ENCODE measurements around the gene TFRC. TPM values are rescaled to one million over a fixed set of nuclear protein-coding genes. Genes with fewer than 3 reads are reported as not detected.
"Not testable (repeated sequence)": the region's sequence is repeated elsewhere in the genome, so short reads cannot be mapped to it uniquely, and the experiment has no call there.

TFRC gene
- total RNA-seq, 3 donors from 2014 or later, result 529 to 568 (median 554) TPM

- H3K9me3 Mint-ChIP-seq, result peaks cover 8% of the 10 kb centered on the region
- peaks cover 15% of the 10 kb centered on the region for H3K27me3 Mint-ChIP-seq (ENCODE audit: low read depth)
- no peak for ATAC-seq
- H3K4me3 Mint-ChIP-seq, result no peak overlapping the region
- no peaks in the 10 kb centered on the region for H3K4me1 Mint-ChIP-seq (ENCODE audit: low read depth)
- no peaks in the 10 kb centered on the region for H3K36me3 Mint-ChIP-seq (ENCODE audit: insufficient read depth)
- no peak for DNase-seq
Observed at GRCh38 chr3:196012941-196013476, 68.9 kb downstream of the TFRC start.

GRCh38 chr3:196012481-196012880, 69.4 kb downstream of the TFRC start:
- Mint-ChIP-seq H3K9me3 (peaks cover 8% of the 10 kb centered on the region), H3K36me3 (ENCODE audit: insufficient read depth) (no peaks in the 10 kb centered on the region), H3K27me3 (ENCODE audit: low read depth) (peaks cover 17% of the 10 kb centered on the region), H3K4me1 (ENCODE audit: low read depth) (no peaks in the 10 kb centered on the region), H3K4me3 (no peak overlapping the region)
- no peak for ATAC-seq
- no peak for DNase-seq

GRCh38 chr3:196009456-196009855, 72.4 kb downstream of the TFRC start:
- Mint-ChIP-seq H3K4me1 (ENCODE audit: low read depth) (no peaks in the 10 kb centered on the region), H3K36me3 (ENCODE audit: insufficient read depth) (no peaks in the 10 kb centered on the region), H3K4me3 (no peak overlapping the region), H3K27me3 (ENCODE audit: low read depth) (peaks cover 15% of the 10 kb centered on the region), H3K9me3 (peaks cover 8% of the 10 kb centered on the region)
- ATAC-seq, result no peak
- no peak for DNase-seq

GRCh38 chr3:196008929-196009328, 73.0 kb downstream of the TFRC start:
- Mint-ChIP-seq H3K4me3 (no peak overlapping the region), H3K36me3 (ENCODE audit: insufficient read depth) (no peaks in the 10 kb centered on the region), H3K27me3 (ENCODE audit: low read depth) (peaks cover 15% of the 10 kb centered on the region), H3K4me1 (ENCODE audit: low read depth) (no peaks in the 10 kb centered on the region), H3K9me3 (peaks cover 8% of the 10 kb centered on the region)
- ATAC-seq, result no peak
- DNase-seq, result no peak

- Mint-ChIP-seq H3K36me3 (ENCODE audit: insufficient read depth) (no peaks in the 10 kb centered on the region), H3K9me3 (peaks cover 8% of the 10 kb centered on the region), H3K27me3 (ENCODE audit: low read depth) (peaks cover 15% of the 10 kb centered on the region), H3K4me3 (no peak overlapping the region), H3K4me1 (ENCODE audit: low read depth) (no peaks in the 10 kb centered on the region)
- DNase-seq (no peak), ATAC-seq (no peak)
Observed at GRCh38 chr3:196008387-196008786, 73.5 kb downstream of the TFRC start.

- no peaks in the 10 kb centered on the region for H3K4me1 Mint-ChIP-seq (ENCODE audit: low read depth)
- H3K36me3 Mint-ChIP-seq (ENCODE audit: insufficient read depth), result no peaks in the 10 kb centered on the region
- H3K27me3 Mint-ChIP-seq (ENCODE audit: low read depth), result peaks cover 15% of the 10 kb centered on the region
- H3K9me3 Mint-ChIP-seq, result peaks cover 8% of the 10 kb centered on the region
- H3K4me3 Mint-ChIP-seq, result no peak overlapping the region
- DNase-seq, result no peak
- ATAC-seq, result no peak
Observed at GRCh38 chr3:196007744-196008335, 74.0 kb downstream of the TFRC start.

GRCh38 chr3:196005338-196005737, 76.6 kb downstream of the TFRC start:
- H3K27me3 Mint-ChIP-seq (ENCODE audit: low read depth), result peaks cover 29% of the 10 kb centered on the region
- H3K4me1 Mint-ChIP-seq (ENCODE audit: low read depth); ATAC-seq; H3K36me3 Mint-ChIP-seq (ENCODE audit: insufficient read depth); DNase-seq; H3K4me3 Mint-ChIP-seq; H3K9me3 Mint-ChIP-seq: not testable (repeated sequence)

GRCh38 chr3:196004359-196005052, 77.4 kb downstream of the TFRC start:
- H3K4me3 Mint-ChIP-seq; H3K36me3 Mint-ChIP-seq (ENCODE audit: insufficient read depth); H3K4me1 Mint-ChIP-seq (ENCODE audit: low read depth); ATAC-seq; H3K9me3 Mint-ChIP-seq; DNase-seq: not testable (repeated sequence)
- peaks cover 33% of the 10 kb centered on the region for H3K27me3 Mint-ChIP-seq (ENCODE audit: low read depth)

- H3K4me3 Mint-ChIP-seq, result no peak overlapping the region
- ATAC-seq, result no peak
- DNase-seq, result no peak
- no peaks in the 10 kb centered on the region for H3K9me3 Mint-ChIP-seq
- H3K4me1 Mint-ChIP-seq (ENCODE audit: low read depth), result no peaks in the 10 kb centered on the region
- no peaks in the 10 kb centered on the region for H3K36me3 Mint-ChIP-seq (ENCODE audit: insufficient read depth)
- peaks cover 37% of the 10 kb centered on the region for H3K27me3 Mint-ChIP-seq (ENCODE audit: low read depth)
Observed at GRCh38 chr3:196003611-196004010, 78.3 kb downstream of the TFRC start.

GRCh38 chr3:196002721-196003120, 79.2 kb downstream of the TFRC start:
- not testable (repeated sequence) for H3K36me3 Mint-ChIP-seq (ENCODE audit: insufficient read depth); DNase-seq; H3K4me1 Mint-ChIP-seq (ENCODE audit: low read depth); H3K9me3 Mint-ChIP-seq; H3K4me3 Mint-ChIP-seq; ATAC-seq
- H3K27me3 Mint-ChIP-seq (ENCODE audit: low read depth), result peaks cover 31% of the 10 kb centered on the region

GRCh38 chr3:196001240-196001639, 80.7 kb downstream of the TFRC start:
- H3K9me3 Mint-ChIP-seq; ATAC-seq; H3K4me3 Mint-ChIP-seq; H3K36me3 Mint-ChIP-seq (ENCODE audit: insufficient read depth); DNase-seq; H3K4me1 Mint-ChIP-seq (ENCODE audit: low read depth): not testable (repeated sequence)
- peaks cover 31% of the 10 kb centered on the region for H3K27me3 Mint-ChIP-seq (ENCODE audit: low read depth)

GRCh38 chr3:196000360-196000950, 81.4 kb downstream of the TFRC start:
- H3K4me3 Mint-ChIP-seq; DNase-seq; H3K4me1 Mint-ChIP-seq (ENCODE audit: low read depth); ATAC-seq; H3K36me3 Mint-ChIP-seq (ENCODE audit: insufficient read depth); H3K9me3 Mint-ChIP-seq: not testable (repeated sequence)
- H3K27me3 Mint-ChIP-seq (ENCODE audit: low read depth), result peaks cover 31% of the 10 kb centered on the region

- H3K36me3 Mint-ChIP-seq (ENCODE audit: insufficient read depth), result no peaks in the 10 kb centered on the region
- H3K9me3 Mint-ChIP-seq, result no peaks in the 10 kb centered on the region
- peaks cover 31% of the 10 kb centered on the region for H3K27me3 Mint-ChIP-seq (ENCODE audit: low read depth)
- H3K4me1 Mint-ChIP-seq (ENCODE audit: low read depth), result no peaks in the 10 kb centered on the region
- no peak for ATAC-seq
- no peak overlapping the region for H3K4me3 Mint-ChIP-seq
- no peak for DNase-seq
Observed at GRCh38 chr3:195999896-196000295, 82.0 kb downstream of the TFRC start.

Measured in activated T-cell treated with anti-CD3 and anti-CD28 coated beads, Interleukin-2, amount 50 U/mL, for 4 hours (primary cell).